GM21723 (cell line): ENCODE measurements around the gene GRIK4.
"Not testable (repeated sequence)": the region's sequence is repeated elsewhere in the genome, so short reads cannot be mapped to it uniquely, and the experiment has no call there.

Experiments used
- ATAC-seq: cut with Tn5 transposase; IDR thresholded peaks from one replicate; pipeline ENCODE4 v1.9.1; 2021; ENCODE audit warnings: mild to moderate bottlenecking, moderate library complexity; ENCODE audit not compliant: unreplicated experiment

Gene GRIK4, protein sequence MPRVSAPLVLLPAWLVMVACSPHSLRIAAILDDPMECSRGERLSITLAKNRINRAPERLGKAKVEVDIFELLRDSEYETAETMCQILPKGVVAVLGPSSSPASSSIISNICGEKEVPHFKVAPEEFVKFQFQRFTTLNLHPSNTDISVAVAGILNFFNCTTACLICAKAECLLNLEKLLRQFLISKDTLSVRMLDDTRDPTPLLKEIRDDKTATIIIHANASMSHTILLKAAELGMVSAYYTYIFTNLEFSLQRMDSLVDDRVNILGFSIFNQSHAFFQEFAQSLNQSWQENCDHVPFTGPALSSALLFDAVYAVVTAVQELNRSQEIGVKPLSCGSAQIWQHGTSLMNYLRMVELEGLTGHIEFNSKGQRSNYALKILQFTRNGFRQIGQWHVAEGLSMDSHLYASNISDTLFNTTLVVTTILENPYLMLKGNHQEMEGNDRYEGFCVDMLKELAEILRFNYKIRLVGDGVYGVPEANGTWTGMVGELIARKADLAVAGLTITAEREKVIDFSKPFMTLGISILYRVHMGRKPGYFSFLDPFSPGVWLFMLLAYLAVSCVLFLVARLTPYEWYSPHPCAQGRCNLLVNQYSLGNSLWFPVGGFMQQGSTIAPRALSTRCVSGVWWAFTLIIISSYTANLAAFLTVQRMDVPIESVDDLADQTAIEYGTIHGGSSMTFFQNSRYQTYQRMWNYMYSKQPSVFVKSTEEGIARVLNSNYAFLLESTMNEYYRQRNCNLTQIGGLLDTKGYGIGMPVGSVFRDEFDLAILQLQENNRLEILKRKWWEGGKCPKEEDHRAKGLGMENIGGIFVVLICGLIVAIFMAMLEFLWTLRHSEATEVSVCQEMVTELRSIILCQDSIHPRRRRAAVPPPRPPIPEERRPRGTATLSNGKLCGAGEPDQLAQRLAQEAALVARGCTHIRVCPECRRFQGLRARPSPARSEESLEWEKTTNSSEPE

DNA sequence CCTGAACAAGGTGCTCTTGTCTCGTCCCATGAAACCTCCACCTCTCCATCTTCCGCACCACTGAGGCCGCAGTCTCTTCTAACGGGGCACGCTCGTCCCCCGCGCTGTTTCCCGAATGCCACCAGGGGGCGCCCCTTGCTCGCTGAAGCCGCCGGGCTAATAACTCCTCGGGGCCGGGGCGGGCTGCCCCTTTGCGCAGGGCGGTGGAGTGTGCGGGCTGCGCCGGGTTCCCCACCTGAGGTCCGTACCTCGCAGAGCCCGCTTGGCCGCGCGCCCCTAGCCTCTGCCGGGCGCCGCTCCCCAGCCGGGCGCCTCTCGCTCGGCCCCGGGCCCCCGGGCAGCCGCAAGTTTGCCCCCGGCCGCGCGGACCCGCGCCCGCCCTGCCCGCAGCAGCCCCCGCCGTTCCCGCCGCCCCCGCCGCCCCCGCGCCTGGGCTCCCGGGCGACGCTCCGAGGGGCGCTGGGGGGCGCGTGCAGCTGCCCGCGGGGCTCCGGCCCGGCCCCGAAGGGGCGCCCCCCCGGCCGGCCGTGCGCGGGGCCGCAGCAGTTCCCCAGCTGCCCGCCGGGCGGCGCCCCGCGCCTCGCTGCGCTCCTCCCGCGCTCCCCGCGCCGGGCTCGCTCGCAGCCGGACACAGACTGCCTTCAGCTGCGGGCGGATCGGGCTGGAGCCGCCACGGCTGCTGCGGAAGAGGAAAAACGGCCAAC is at the start of gene GRIK4:
Gene GRIK4 (plus strand): TSS at position 633 of the 704 bp plus-strand sequence. CDS start 148,571 bp downstream, outside the sequence.
- ATAC-seq = peak; percentile 89

- no peak for ATAC-seq
These were observed 48.7 kb upstream of the GRIK4 start for GRCh38 chr11:120462825-120463224.

DNA sequence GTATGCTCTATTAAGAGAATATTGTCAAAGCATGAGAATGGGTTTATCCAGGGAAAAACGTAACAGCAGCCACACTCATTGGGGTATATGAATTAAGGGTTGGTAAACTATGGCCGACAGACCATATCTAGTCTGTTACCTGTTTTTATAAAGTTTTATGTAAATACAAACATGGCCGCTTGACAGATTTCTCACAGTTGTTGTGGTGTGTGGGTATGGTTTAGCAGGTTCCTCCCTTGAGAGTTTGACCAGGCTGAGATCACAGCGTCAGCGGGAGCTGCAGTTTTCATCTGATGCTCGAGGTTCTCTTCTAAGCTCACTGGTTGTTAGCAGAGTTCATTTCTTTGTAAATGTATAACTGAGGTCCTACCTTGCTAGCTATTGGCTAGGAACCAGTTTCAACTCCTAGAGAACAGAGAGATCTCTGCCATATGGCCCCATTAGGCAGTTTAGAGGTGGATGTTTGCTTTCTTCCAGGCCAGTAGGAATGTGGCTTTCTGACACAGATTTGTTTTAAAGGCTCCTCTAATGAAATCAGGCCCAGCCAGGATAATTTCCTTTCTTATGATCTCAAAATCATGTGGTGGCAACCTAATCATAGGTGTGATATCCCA is 45.5 kb upstream of the GRIK4 start:
- no peak for ATAC-seq

GRCh38 chr11:120467627-120468026 is 43.9 kb upstream of the GRIK4 start:
- ATAC-seq = no peak

- no peak for ATAC-seq
These were observed 40.4 kb upstream of the GRIK4 start for GRCh38 chr11:120471131-120471530.

DNA sequence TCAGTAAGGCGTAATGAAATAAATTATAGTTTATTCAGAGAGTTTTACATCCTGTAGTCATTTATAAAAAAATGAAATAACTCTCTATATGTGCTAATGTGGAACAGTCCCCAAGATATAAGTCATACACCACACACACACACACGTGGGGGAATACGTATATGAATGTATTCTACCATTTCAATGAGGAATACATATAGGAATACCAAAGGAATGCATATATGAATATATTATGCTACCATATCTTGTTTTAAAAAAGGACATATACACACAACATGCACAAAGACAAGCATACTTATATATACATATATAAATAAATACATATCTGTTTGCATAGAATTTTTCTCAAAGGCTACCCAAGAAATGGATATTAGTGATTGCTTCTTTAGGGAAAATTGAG is 39.6 kb upstream of the GRIK4 start:
- ATAC-seq = no peak

- ATAC-seq = no peak
These were observed 38.0 kb upstream of the GRIK4 start for GRCh38 chr11:120473503-120473902.

DNA sequence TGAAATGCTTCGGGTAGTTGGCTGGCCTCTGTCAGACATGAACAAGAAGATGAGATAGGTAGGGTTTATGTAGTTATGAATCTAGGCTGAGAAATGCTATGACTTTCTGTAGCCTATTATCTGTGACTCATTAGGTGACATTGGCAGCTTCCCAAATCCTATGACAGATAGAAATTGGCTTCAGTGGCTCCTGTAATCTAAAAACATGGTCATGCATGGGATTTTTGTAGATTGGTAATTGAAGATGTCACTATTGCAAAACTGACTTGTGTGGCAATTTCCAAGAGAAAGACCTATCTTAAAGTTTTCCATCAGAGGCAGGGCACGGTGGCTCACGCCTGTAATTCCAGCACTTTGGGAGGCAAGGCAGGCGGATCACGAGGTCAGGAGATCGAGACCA is 29.4 kb upstream of the GRIK4 start:
- ATAC-seq = no peak

- ATAC-seq = no peak
These were observed 26.8 kb upstream of the GRIK4 start for GRCh38 chr11:120484722-120485121.

DNA sequence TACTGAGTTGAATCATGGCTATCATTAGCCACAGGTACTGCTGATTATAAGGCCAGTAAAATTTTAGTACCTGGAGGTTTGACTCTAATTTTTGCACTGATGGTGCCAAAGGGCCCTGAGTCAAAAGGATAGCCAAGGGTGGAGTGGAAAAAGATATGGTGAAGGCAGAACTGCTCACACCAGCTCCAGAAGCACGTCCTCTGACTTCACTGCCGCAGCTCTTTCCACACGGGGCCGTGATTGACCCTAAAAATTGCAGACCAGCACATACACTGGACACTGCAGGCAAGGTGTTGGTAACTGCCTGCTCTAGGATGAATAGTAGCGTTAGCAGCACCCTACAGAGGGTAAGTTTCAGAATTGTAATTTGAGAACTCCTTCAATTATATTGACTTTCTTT is 25.4 kb upstream of the GRIK4 start:
- no peak for ATAC-seq

DNA sequence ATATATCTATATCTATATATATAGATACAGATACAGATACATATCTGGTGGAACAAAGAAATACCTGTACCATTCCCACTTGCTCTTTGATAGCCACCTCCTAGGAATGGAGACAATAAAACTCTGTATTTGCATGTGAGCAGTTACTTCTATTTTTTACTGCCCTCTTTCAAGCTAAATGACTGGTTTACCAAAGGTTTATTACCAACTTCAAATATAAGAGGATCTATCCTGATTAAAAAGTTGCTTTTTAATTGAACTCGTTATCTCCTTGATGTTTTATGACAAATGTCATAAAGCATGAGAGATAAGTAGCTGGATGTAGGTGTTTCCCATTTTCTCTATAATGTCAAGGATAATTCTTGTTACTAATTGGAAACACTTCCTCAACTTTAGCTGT is 21.7 kb upstream of the GRIK4 start:
- ATAC-seq = no peak

DNA sequence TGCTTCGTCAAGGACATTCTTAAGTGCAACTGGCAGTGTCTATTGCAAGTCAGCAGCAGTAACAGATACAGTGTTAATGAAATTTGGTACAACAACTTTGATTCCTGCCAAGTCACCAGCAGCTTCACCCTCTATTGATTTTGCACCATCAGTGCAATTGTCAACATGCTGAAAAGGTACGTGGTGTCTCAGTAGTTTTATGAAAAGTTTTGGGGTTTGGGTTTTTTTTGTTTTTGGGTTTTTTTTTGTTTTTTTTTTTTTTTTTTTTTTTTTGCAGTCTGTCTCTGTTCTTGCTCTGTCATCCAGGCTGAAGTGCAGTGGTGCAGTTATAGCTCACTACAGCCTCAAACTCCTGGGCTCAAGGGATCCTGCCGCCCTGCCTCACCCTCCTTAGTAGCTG is 19.1 kb upstream of the GRIK4 start:
- no peak for ATAC-seq

- ATAC-seq = no peak
These were observed 17.0 kb upstream of the GRIK4 start for GRCh38 chr11:120494595-120494994.

- no peak for ATAC-seq
These were observed 12.5 kb upstream of the GRIK4 start for GRCh38 chr11:120499088-120499487.

GRCh38 chr11:120499859-120500258 is 11.7 kb upstream of the GRIK4 start:
- no peak for ATAC-seq

DNA sequence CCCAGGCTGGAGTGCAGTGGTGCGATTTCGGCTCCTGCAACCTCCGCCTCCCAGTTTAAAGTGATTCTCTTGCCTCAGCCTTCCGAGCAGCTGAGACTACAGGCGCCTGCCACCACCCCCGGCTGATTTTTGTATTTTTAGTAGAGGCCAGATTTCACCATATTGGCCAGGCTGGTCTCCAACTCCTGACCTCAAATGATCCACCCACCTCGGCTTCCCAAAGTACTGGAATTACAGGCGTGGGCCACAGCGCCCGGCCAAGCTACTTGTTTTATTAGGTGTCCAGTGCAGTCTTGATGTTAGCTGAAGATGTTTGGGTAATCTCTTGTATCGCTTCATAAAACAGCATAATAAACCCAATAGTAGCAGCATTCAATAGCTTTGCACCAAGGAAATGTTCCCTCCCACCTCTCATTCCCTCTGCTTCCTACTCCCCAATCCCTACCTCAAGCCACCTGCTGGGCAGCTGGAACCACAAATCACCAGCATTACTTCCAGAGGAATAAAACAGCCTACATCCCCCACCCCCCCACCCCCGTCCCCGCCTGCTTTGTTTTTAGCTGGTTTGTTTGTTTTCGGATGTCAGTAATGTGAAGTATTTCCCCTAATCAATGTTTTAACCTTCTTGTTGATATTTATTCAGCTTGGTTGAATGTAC is 11.0 kb upstream of the GRIK4 start:
- ATAC-seq = no peak

GRCh38 chr11:120501440-120501839 is 10.1 kb upstream of the GRIK4 start:
- ATAC-seq = no peak

DNA sequence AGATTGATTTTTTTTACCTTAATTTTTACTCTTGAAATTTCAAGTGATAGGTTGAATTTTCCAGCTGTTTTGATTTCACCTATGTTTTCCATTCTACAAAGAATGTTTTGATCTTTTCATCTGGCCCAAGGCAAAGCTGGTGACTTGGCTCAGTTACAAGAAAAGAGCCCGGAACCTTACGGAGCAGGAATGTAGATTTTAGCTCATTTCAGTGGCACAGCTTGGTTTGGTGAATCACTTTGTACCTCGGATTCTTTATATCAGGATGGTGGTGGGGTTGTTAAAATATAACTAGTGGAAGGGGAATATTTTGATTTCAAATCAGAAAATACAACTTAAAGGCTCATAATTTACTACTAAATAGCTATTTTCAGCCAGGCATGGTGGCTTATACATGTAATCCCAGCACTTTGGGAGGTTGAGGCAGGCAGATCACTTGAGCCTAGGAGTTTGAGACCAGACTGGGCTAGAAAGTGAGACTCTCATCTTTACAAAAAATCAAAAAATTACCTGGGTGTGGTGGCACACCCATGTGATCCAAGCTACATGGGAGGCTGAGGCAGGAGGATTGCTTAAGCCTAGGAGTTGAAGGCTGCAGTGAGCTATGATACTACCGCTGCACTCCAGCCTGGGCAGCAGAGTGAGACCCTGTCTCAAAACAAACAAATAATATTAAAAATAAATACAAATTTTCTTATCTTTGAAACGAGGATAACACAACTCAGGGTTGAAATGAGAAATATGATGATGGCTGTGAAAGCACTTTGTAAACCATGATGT is 9.4 kb upstream of the GRIK4 start:
- ATAC-seq = no peak

GRCh38 chr11:120503529-120503928 is 8.0 kb upstream of the GRIK4 start:
- ATAC-seq = not testable (repeated sequence)
